HFFc6 (cell line): ENCODE measurements around the gene OXGR1. TPM values are rescaled to one million over a fixed set of nuclear protein-coding genes. Genes with fewer than 3 reads are reported as not detected.

ENCODE experiments used
- DNase-seq: peaks from one replicate; pipeline ENCODE4 v3.0.0-alpha.2; 2018
- H3K27ac Mint-ChIP-seq: 2 replicates; pipeline ENCODE4 v1.8.0; 2020; ENCODE audit warnings: mild to moderate bottlenecking, mixed read lengths
- H3K27me3 Mint-ChIP-seq: 2 replicates; pipeline ENCODE4 v1.8.0; 2021; ENCODE audit warnings: mild to moderate bottlenecking, moderate library complexity, mixed read lengths; ENCODE audit not compliant: insufficient read depth
- H3K36me3 Mint-ChIP-seq: 2 replicates; pipeline ENCODE4 v1.8.0; 2021; ENCODE audit warnings: low read depth, mixed read lengths
- H3K4me1 Mint-ChIP-seq: 2 replicates; pipeline ENCODE4 v1.8.0; 2020; ENCODE audit warnings: low read depth, mixed read lengths
- H3K4me3 Mint-ChIP-seq: 2 replicates; pipeline ENCODE4 v1.8.0; 2020; ENCODE audit warnings: mild to moderate bottlenecking, moderate library complexity, mixed read lengths
- H3K9me3 Mint-ChIP-seq: 2 replicates; pipeline ENCODE4 v1.8.0; 2020; ENCODE audit warnings: mild to moderate bottlenecking, mixed read lengths
- total RNA-seq, 6 experiments: library from RNA; stranded (reverse); fragmentation: NEBNext Ultra II Directional; extraction: Animal tissue kit (Norgen Biotek cat#: 25700); gene quantifications; 2 replicates in 1 of 6; 3 replicates in 5 of 6; pipeline ENCODE4 v1.2.3, GENCODE V29; 2021
- TF ChIP-seq, protein P1 (sequence below): fragments of 200-600 bp; sonication (generic); IDR thresholded peaks from 2 replicates; pipeline ENCODE4 v1.5.0; 2021; ENCODE audit warnings: antibody characterized with exemption, mild to moderate bottlenecking

OXGR1 gene
- total RNA-seq, 6 experiments from 2014 or later = not detected

- DNase-seq = no peak
- Mint-ChIP-seq H3K36me3 (no peaks in the 10 kb centered on the region), H3K9me3 (no peaks in the 10 kb centered on the region), H3K27ac (no peak overlapping the region), H3K27me3 (peaks cover 18% of the 10 kb centered on the region), H3K4me1 (no peaks in the 10 kb centered on the region), H3K4me3 (no peak overlapping the region)
- TF ChIP-seq, protein P1, sequence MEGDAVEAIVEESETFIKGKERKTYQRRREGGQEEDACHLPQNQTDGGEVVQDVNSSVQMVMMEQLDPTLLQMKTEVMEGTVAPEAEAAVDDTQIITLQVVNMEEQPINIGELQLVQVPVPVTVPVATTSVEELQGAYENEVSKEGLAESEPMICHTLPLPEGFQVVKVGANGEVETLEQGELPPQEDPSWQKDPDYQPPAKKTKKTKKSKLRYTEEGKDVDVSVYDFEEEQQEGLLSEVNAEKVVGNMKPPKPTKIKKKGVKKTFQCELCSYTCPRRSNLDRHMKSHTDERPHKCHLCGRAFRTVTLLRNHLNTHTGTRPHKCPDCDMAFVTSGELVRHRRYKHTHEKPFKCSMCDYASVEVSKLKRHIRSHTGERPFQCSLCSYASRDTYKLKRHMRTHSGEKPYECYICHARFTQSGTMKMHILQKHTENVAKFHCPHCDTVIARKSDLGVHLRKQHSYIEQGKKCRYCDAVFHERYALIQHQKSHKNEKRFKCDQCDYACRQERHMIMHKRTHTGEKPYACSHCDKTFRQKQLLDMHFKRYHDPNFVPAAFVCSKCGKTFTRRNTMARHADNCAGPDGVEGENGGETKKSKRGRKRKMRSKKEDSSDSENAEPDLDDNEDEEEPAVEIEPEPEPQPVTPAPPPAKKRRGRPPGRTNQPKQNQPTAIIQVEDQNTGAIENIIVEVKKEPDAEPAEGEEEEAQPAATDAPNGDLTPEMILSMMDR = no peak
These were observed 17.3 kb upstream of the OXGR1 start for GRCh38 chr13:97011446-97012131.

DNA sequence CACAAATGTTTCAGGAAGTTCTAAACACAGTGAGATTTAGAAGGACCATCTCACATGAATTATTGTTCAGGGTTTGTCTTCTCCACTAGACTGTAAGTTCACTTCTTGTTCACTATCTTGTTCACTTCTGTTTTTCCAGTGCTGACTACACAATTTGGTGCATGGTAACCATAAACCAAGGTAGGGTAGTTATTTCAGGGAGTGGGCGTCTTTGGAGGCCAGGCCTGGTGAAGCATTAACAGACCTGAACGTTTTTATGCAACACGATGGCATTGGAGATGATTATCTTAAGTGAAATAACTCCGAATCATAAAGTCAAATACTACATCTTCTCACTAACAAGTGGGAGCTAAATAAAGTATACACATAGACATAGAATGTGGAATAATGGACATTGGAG lies 14.4 kb upstream of the OXGR1 start:
- no peaks in the 10 kb centered on the region for H3K36me3 Mint-ChIP-seq
- no peak for DNase-seq
- TF ChIP-seq, protein P1 = no peak
- H3K27ac Mint-ChIP-seq = no peak overlapping the region
- H3K27me3 Mint-ChIP-seq = peaks cover 16% of the 10 kb centered on the region
- peaks cover 22% of the 10 kb centered on the region for H3K4me1 Mint-ChIP-seq
- H3K4me3 Mint-ChIP-seq = no peak overlapping the region
- H3K9me3 Mint-ChIP-seq = no peaks in the 10 kb centered on the region

DNA sequence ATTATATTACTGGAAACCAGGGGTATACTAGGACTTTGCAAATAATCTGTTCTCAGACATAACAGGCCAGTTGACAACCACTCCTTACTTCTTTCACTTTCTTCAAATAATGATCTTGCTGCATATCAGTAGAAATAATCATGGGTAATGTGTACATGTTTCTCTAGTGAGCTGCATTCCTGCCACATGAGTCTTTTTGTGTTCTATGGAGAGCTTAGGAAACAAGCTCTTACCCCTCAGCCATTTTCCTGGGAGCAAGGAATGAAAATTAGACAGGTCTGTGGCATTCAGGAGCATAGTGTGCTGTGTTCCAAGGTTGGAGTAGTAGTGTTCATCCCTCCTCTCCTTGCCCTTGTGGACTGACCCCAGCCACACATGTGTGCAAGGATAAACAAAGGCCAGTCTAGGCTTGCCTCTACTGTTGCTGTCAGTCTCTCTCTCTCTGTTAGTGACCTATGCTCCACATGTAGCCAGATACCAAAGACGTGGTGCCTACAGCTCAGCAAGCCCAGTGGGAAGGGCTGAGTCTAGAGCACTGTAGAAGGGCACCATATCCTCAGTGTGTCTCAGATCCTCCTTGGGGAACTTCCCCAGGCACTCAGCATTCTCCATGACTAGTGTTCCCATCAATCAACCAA lies 11.5 kb upstream of the OXGR1 start:
- Mint-ChIP-seq H3K27ac (peak overlapping the region; percentile 5; the same call in 1 of the 2 replicates), H3K4me1 (peaks cover 23% of the 10 kb centered on the region), H3K27me3 (peaks cover 3% of the 10 kb centered on the region), H3K9me3 (no peaks in the 10 kb centered on the region), H3K36me3 (no peaks in the 10 kb centered on the region), H3K4me3 (no peak overlapping the region)
- peak; percentile 45 for DNase-seq
- TF ChIP-seq, protein P1 = no peak

DNA sequence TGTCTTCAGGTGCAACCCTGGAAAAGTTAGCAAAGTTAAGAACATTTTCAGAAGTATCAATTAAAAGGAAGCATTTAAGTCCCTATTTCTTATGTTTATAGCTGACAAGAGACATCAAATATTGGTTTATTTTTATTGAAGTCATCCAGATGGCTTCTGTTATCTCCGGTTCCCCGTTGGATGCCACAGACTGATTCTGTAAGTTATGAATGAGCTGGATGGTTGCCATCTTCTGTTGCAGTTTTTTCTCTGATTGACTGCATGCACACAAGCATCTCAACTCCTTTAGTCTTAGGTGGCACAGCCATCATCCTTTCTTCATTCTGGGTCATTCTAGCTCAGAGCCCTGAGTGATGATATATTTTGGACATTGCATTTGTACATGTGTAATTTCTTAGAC lies 10.6 kb upstream of the OXGR1 start:
- Mint-ChIP-seq H3K36me3 (no peaks in the 10 kb centered on the region), H3K4me3 (no peak overlapping the region), H3K9me3 (no peaks in the 10 kb centered on the region), H3K27me3 (peaks cover 3% of the 10 kb centered on the region; the same call in 1 of the 2 replicates), H3K27ac (no peak overlapping the region), H3K4me1 (peaks cover 29% of the 10 kb centered on the region)
- DNase-seq = no peak
- TF ChIP-seq, protein P1 = no peak

DNA sequence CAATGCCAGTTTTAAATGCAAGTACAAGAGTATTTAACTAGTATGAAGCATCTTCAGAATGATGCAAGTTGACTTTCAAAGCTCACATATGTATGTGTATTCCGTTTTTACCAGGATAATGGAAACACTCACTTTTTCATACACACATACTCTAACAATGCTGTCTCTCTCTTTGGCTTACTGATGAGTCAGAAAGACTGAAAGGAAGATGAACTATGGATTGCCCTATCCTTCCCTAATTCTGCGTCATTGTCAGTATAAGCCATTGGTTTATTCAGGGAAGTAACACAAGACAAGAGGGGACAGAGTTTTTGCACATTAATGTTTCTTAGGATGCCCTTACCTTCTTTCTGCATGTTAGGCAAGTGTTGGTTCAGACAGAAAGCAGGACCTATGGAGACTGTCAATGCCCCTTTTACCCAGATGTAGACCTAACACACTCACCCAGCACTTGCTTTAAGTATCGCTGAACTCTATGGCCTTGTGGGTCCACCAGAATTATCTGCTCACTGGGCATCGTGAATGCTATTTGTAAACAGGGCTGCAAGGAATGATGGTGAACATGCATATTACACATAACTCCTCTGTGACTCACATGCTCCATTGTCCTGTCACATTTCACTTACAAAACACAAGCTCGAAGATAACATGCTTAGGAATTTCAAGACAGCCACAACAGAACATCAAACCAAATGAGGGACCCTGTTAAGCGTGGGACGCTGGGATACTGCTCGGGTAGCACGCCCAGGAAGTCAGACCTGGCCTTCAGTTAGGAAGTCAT lies 10.0 kb upstream of the OXGR1 start:
- peaks cover 29% of the 10 kb centered on the region for H3K4me1 Mint-ChIP-seq
- peaks cover 3% of the 10 kb centered on the region; the same call in 1 of the 2 replicates for H3K27me3 Mint-ChIP-seq
- H3K36me3 Mint-ChIP-seq = no peaks in the 10 kb centered on the region
- no peak overlapping the region for H3K4me3 Mint-ChIP-seq
- DNase-seq = no peak
- no peak overlapping the region for H3K27ac Mint-ChIP-seq
- TF ChIP-seq, protein P1 = no peak
- no peaks in the 10 kb centered on the region for H3K9me3 Mint-ChIP-seq
